KG1 (cell line): ENCODE results near the gene STRBP.
"Not testable (repeated sequence)": the region's sequence is repeated elsewhere in the genome, so short reads cannot be mapped to it uniquely, and the experiment has no call there.

Experiments used
- DNase-seq: peaks from one replicate; lab custom pipeline; 2025; lab: John Stamatoyannopoulos, UW

STRBP gene

DNA sequence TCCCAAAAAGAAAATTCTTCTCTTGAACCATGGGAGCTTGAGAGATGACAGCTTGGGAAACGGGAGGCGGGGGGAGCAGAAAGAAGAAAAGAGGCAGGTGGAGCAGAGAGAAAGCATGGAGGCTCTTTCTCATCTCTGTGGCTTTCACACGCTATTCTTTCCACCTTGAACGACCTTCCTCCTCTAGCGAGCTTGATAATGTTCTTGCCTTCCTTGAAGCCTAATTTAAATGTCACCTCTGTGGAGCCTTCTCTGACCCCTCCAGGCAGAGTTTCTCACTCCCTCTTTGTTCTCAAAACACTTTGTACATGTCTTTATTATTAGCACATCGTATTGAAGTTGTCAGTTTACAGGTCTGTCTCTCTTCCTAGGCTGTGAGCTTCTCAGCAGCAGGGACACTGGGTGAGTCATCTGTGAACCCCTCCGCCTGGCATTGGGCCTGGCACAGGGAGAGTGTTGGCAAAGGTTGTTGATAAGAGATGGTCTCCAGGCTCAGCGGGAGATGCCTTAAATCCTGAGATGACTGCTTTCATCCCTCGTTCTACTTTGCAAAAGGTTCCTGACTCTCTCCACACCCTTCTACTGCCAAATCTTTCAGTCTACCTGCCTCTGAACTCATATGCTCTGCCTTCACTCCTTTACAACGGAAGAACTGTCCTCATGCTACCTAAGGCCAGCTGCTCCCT is 14.1 kb upstream of the STRBP start:
- no peak for DNase-seq

GRCh38 chr9:123281659-123282350 is 13.4 kb upstream of the STRBP start:
- DNase-seq = no peak

GRCh38 chr9:123278879-123279493 is 10.6 kb upstream of the STRBP start:
- DNase-seq = not testable (repeated sequence)

DNA sequence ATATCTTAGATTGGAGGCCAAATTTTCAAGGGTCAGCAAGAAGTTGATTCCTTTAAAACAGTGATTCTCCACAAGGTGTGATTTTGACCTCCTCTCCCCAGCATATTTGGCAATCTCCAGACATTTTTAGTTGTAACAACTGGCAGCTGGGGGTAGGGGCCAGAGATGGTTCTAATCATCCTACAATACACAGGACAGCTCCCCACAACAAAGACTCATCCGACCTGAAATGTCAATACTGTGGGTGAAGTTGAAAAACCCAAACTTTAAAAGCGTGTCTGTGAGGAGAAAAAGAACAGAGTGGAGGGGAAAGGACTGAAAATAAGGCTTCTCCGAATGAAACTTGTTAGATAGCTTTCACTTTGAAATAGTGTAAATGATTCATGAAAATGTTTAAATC is 10.0 kb upstream of the STRBP start:
- DNase-seq = no peak

DNA sequence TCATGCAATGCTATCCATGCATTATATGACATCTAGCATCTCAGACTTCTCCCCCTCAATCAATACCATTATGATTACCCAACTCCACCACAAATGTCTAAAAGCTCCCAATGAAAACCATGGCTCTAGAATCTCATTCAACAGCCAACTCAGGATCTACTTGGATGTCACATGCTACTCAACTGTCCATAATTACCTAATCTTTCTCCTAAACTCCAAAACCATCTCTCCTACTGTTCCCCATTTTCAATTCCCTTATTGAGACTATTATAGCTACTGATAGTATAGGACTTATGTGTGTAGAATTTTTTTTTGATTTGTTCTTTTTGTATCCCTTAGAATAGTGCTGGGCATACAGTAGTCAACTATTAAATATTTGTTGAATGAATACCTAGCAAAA is 8.2 kb upstream of the STRBP start:
- DNase-seq = no peak

DNA sequence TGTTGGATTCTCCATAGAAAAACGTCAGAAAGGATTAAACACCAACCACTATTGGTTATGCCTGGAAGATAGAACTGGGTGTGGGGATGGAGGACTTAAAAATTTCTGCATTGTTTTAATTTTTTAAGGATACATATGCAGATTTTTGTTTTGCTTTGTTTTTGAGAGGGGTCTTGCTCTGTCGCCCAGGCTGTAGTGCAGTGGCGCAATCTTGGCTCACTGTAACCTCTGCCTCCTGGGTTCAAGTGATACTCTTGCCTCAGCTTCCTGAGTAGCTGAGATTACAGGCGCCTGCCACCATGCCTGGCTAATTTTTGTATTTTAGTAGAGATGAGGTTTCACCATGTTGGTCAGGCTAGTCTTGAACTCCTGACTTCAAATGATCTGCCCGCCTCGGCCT is 2.7 kb upstream of the STRBP start:
- not testable (repeated sequence) for DNase-seq

GRCh38 chr9:123269281-123269680 is 895 bp upstream of the STRBP start:
- DNase-seq = no peak

DNA sequence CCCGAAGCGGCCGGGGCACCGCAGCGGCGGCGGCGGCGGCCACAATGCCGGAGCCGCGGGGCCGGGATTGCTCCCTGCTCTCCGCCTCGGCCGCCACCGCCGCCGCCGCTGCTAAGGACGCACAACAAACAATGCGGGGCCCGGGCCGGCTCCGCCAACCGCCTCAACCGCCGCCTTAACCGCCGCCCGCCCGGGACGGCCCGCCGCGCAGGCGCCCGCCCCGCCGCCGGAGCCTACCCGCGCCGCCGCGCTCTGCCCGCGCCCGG is 254 bp downstream of the STRBP start:
- no peak for DNase-seq

GRCh38 chr9:123267481-123268198 is 746 bp downstream of the STRBP start:
- DNase-seq = no peak

DNA sequence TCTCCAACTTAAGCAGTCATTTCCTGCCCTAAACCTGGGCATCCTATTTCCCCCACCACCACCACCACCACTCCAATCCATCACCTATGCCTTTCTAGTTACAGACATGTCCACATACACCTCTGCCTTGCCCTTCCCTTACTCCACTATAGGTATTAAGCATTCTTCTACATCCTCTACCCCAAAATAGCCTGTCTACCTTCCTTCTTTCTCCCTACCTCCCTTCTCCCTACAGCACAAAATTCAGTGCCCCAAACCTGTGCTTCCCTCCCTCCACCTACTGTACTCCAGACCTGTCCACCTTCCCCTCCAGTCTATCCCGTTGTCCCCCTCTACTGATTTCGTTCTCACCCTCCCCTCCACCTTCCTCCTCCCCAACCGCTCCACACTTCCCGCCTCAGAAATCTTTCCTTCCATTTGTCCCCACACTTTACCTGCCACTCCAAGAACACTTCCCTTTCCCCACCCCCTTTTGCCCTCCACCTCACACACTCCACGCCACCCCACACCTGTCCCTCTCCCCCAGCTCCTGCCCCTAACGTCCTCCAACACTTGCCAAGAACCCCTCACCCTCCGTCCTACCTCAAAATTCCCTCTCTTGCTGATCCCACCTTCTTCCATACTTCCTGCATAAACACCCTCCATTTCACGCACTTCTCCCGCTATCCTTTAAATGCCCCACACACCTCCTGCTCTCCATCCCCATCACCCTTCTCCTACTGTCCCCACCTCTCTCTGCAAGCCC is 1.6 kb downstream of the STRBP start:
- no peak for DNase-seq

DNA sequence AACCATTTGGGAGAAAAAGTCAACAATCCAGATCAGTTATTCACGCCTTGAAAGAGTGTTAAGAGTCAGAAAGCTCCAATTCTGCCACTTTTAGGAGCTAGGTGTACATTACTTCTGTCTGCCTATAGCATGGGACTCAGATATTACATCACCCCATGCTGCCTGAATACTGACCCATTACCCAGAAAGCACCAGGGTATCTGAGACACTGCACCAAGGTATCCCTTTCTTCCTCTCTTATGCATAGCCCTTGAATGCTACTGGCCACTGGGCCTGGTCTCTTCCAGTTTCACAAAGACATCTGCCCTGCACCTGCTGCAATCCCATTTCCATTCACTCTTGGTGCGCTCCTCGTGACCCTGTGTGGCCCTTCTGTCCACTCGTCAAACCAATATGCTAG is 2.6 kb downstream of the STRBP start:
- DNase-seq = no peak

DNA sequence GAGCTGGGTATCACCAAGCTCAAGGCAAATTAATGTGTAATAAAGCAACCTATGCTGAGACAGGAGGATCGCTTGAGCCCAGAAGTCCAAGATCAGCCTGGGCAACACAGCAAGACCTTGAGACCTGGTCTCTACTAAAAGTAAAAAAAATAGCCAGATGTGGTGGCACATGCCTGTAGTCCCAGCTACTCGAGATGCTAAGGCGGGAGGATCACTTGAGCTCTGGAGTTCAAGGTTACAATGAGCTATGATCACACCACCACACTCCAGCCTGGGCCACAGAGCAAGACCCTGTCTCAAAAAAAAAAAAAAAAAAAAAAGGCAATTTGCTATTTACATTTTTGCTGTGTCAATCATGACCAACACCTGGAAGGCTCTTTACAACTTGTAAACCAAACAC is 5.2 kb downstream of the STRBP start:
- DNase-seq = no peak

GRCh38 chr9:123262338-123262737 is 6.0 kb downstream of the STRBP start:
- DNase-seq = no peak

DNA sequence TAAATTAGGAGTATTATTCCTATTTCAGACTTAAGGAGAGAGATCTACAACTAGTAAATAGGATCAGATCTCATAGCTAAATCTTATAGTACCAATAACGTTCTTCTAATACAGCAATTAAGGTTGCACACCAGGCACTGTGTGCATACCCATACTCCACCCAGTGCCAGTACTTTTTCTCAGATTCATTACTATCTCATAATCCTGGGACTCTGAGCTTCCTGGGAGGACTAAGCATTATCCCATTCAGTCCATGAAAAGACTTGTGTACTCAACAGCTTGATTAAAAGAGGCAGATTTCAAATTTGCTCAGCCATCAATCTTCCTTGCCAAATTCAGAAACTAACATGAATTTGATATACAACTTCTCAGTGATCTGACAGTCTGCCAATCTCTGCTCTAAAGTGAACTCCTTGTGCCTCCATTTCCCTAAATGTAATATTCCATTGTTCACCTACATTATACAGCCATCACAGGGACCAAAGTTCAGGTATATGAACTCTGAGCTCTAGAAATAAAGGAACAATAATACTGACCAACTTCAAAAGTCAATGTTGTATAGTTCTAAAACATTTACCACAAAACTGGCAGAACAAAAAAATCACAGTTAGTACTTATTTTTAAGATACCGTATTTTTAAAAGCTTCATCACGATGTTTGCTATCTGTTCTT is 7.2 kb downstream of the STRBP start:
- DNase-seq = no peak

- DNase-seq = no peak
Observed at GRCh38 chr9:123260340-123260739, 8.0 kb downstream of the STRBP start.

GRCh38 chr9:123257276-123257675 is 11.1 kb downstream of the STRBP start:
- DNase-seq = no peak

DNA sequence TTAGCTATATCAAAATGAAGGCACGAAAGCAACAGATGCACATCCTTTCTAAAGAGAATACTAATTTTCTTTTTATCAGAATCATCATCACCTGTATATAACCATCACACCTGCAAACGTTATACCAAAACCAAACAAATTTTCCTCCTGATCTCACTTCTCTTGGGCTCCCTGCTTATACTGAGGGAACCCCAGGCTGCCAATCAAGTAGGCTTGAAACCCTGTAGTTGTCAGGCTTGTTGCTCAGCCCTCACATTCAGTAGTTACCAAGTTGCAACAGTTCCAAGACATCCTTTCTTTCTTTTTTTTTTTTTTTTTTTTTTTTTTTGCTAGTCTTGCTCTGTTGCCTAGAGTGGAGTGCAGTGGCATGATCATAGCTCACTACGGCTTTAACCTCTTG is 12.7 kb downstream of the STRBP start:
- no peak for DNase-seq

- DNase-seq = no peak
Observed at GRCh38 chr9:123253204-123253603, 15.2 kb downstream of the STRBP start.

- DNase-seq = no peak
Observed at GRCh38 chr9:123251741-123252140, 16.6 kb downstream of the STRBP start.

- DNase-seq = no peak
Observed at GRCh38 chr9:123251324-123251723, 17.1 kb downstream of the STRBP start.

- no peak for DNase-seq
Observed at GRCh38 chr9:123250504-123250903, 17.9 kb downstream of the STRBP start.

GRCh38 chr9:123249162-123249561 is 19.2 kb downstream of the STRBP start:
- DNase-seq = not testable (repeated sequence)
